ENCODE measurements around the gene MILR1. TPM values are rescaled to one million over a fixed set of nuclear protein-coding genes. Genes with fewer than 3 reads are reported as not detected.
"Not testable (repeated sequence)": the region's sequence is repeated elsewhere in the genome, so short reads cannot be mapped to it uniquely, and the experiment has no call there.

The MILR1 gene
- total RNA-seq, 1 donor from 2014 or later: 19.6 TPM

DNA sequence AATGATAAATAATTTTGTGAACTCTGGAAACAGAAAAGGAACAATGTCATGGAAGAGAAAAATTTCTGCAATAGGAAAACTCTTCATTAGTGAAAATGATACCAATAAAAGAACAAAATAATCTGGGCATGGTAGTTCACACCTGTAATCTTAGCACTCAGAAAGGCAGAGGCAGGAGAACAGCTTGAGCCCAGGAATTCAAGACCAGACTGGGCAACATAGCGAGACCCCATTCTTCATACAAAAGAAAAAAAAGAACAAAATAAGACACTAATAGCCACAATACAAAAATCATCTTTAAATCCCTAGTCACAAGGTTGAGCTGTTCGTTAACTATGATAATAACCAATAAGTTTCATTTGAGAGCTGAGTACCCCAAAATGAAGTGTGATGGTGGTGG is 39.4 kb downstream of the MILR1 start:
- Histone ChIP-seq H3K27me3 (ENCODE audit: low read depth) (no peaks in the 10 kb centered on the region), H3K36me3 (peaks cover 79% of the 10 kb centered on the region), H3K4me3 (no peak overlapping the region), H3K27ac (no peak overlapping the region), H3K4me1 (no peaks in the 10 kb centered on the region), H3K9me3 (no peaks in the 10 kb centered on the region)
- TF ChIP-seq, protein P1, sequence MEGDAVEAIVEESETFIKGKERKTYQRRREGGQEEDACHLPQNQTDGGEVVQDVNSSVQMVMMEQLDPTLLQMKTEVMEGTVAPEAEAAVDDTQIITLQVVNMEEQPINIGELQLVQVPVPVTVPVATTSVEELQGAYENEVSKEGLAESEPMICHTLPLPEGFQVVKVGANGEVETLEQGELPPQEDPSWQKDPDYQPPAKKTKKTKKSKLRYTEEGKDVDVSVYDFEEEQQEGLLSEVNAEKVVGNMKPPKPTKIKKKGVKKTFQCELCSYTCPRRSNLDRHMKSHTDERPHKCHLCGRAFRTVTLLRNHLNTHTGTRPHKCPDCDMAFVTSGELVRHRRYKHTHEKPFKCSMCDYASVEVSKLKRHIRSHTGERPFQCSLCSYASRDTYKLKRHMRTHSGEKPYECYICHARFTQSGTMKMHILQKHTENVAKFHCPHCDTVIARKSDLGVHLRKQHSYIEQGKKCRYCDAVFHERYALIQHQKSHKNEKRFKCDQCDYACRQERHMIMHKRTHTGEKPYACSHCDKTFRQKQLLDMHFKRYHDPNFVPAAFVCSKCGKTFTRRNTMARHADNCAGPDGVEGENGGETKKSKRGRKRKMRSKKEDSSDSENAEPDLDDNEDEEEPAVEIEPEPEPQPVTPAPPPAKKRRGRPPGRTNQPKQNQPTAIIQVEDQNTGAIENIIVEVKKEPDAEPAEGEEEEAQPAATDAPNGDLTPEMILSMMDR (IDR thresholded peaks at IDR 0.05): no peak
- intact Hi-C loops (cut with DNase I): loop anchor here (10.0 kb wide), 1 partner anchor 64 kb away; no protein-coding TSS in a partner anchor
- ATAC-seq: no peak
- no peak for DNase-seq

DNA sequence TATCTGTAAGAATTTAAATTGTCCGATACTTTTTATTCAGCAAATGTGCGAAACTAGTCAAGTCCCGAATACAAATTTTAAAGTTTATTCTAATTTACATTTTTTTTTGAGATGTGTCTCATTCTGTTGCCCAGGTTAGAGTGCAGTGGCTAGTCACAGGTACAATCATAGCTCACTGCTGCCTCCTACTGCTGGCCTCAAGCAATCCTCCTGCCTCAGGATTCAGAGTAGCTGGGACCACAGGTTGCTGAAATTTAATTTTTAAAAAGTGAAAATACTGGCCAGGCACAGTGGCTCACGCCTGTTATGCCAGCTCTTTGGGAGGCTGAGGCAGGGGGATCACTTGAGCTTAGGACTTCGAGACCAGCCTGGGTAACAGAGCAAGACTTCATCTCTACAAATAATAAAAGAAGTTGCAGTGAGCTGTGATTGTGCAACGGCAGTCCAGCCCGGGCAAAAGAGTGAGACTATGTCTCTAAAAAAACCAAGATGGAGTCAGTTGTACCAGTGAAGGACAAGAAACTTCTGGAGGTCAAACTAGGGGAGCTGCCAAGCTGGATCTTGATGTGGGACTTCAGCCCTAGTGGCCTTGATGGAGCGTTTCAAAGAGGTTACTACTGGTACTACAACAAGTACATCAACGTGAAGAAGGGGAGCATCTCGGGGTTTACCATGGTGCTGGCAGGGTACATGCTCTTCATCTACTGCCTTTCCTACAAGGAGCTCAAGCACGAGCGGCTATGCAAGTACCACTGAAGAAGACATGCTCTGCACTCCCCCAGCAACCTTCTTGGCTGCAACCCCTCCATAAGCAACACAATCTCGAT is 42.3 kb downstream of the MILR1 start:
- Histone ChIP-seq H3K9me3 (no peaks in the 10 kb centered on the region), H3K27ac (no peak overlapping the region), H3K4me1 (peaks cover 23% of the 10 kb centered on the region), H3K36me3 (peaks cover 61% of the 10 kb centered on the region), H3K4me3 (no peak overlapping the region), H3K27me3 (ENCODE audit: low read depth) (no peaks in the 10 kb centered on the region)
- TF ChIP-seq, protein P1 (IDR thresholded peaks at IDR 0.05): peak; percentile 64
- ATAC-seq (peak; percentile 66 to 73), DNase-seq (no peak)
- intact Hi-C loops (cut with DNase I): no loop called here

DNA sequence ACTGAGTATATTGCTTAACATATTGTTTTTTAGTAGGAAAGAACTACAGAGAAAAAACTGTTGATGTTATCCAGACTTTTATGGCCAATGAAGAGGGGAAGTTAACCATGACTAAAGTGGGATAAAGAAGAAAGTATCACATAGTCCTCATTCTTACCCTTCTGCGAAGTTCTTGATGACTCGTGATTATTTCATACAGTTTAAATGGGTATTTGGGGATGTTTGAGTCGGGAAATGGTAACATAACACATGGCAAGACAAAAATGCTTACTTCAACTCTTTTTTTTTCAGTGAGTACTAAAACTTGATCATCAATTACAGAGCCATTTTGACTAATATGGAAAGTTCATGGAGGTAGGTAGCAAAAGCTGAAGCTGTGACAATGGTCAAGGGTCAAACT is 43.1 kb downstream of the MILR1 start:
- intact Hi-C loops (cut with DNase I): no loop called here
- Histone ChIP-seq H3K27ac (no peak overlapping the region), H3K9me3 (no peaks in the 10 kb centered on the region), H3K4me3 (no peak overlapping the region), H3K4me1 (peaks cover 23% of the 10 kb centered on the region), H3K27me3 (ENCODE audit: low read depth) (no peaks in the 10 kb centered on the region), H3K36me3 (peaks cover 61% of the 10 kb centered on the region)
- TF ChIP-seq, protein P1 (IDR thresholded peaks at IDR 0.05): no peak
- no peak for DNase-seq
- no peak for ATAC-seq

DNA sequence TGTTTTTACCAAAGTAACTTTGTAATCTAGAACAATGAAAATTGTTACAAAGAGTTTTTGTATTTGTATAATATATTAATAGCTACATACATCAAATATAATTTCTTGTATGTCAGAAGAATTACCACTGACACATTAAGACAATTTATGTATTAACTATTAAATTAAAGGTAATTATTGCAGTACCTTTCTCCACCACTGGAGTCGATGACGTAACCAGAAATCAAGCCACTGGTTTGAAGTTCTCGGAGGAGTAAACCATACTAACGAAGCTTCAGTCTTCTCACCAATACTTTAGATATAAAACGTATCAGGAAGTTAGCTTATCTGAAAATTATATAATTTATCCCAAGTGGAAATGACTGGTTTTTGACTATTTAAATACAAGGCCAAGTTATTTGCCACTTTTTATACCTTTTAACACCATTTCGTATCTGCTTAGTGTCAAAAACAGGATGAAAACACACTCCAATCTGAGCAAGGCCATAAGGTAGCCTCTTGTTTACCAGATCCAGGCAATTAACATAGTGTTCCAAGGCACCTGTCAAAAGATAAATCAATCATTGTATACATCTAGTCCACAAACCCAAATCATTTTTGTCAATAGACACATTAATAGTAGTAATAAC is 43.7 kb downstream of the MILR1 start:
- Histone ChIP-seq H3K27ac (no peak overlapping the region), H3K4me1 (peaks cover 29% of the 10 kb centered on the region), H3K27me3 (ENCODE audit: low read depth) (no peaks in the 10 kb centered on the region), H3K4me3 (no peak overlapping the region), H3K9me3 (no peaks in the 10 kb centered on the region), H3K36me3 (peaks cover 60% of the 10 kb centered on the region)
- TF ChIP-seq, protein P1 (IDR thresholded peaks at IDR 0.05): peak; percentile 49
- DNase-seq (no peak), ATAC-seq (no peak)
- intact Hi-C loops (cut with DNase I): no loop called here

DNA sequence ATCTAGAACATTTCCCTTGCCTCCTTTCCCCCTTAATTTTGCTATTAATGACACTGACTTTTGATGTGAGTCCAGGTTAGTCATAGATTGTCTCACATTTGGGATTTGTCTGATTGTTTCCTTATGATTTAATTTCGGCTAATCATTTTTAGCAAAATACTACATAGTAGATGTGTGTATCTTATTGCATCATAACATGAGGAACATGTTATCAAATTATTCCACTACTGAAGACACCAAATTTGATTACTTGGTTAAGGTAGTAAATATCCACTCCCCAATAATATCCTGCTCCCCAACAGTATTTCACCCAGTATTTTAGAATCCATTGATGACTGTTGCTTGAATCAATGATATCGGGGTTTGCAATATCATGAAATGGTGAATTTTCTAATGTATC is 45.2 kb downstream of the MILR1 start:
- H3K27me3 ChIP-seq (ENCODE audit: low read depth): no peaks in the 10 kb centered on the region
- no peaks in the 10 kb centered on the region for H3K9me3 ChIP-seq
- peaks cover 44% of the 10 kb centered on the region for H3K4me1 ChIP-seq
- intact Hi-C loops (cut with DNase I): no loop called here
- H3K27ac ChIP-seq: no peak overlapping the region
- no peak overlapping the region for H3K4me3 ChIP-seq
- no peak for DNase-seq
- TF ChIP-seq, protein P1 (IDR thresholded peaks at IDR 0.05): no peak
- H3K36me3 ChIP-seq: peaks cover 60% of the 10 kb centered on the region
- no peak for ATAC-seq

DNA sequence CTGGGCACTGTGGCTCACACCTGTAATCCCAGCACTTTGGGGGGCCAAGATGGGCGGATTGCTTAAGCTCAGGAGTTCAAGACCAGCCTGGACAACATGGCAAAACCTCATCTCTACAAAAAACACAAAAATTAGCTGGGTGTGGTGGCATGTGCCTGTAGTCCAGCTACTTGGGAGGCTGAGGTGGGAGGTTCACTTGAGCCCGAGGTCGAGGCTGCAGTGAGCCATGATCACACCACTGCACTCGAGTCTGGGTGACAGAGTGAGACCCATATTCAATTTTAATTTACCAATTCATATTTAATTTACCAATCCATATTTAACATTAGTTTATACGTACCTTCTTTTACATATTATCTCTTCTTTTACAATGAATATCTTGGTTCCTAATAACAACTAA is 46.4 kb downstream of the MILR1 start:
- DNase-seq; H3K4me3 ChIP-seq; H3K27me3 ChIP-seq (ENCODE audit: low read depth); H3K27ac ChIP-seq; H3K9me3 ChIP-seq; ATAC-seq; intact Hi-C loops (cut with DNase I): not testable (repeated sequence)
- Histone ChIP-seq H3K4me1 (peaks cover 55% of the 10 kb centered on the region), H3K36me3 (peaks cover 61% of the 10 kb centered on the region)
